Small intestine (tissue), 7 donors: ENCODE results near the gene CFAP45. TPM values are rescaled to one million over a fixed set of nuclear protein-coding genes. Genes with fewer than 3 reads are reported as not detected.
"Not testable (repeated sequence)": the region's sequence is repeated elsewhere in the genome, so short reads cannot be mapped to it uniquely, and the experiment has no call there.

Experiments
- DNase-seq, 2 donors: peaks; one replicate each; pipeline versions ENCODE4 v3.0.0 to v3.0.0-alpha.2; 2013
- FAIRE-seq: peaks from 2 replicates; lab custom pipeline; 2012; peaks lifted over from hg19 to GRCh38; lab: Jason Lieb, UNC
- H3K27ac ChIP-seq, 3 donors: one replicate each; pipeline ENCODE4 v1.5.1; 2013; ENCODE audit warnings: low read length in 2 of 3, mild to moderate bottlenecking in 2 of 3, control low read depth in 1 of 3, inconsistent platforms in 1 of 3, low read depth in 1 of 3, moderate library complexity in 1 of 3
- H3K27me3 ChIP-seq, 3 donors: one replicate each; pipeline ENCODE4 v1.6.1; 2013; ENCODE audit warnings: low read length in 3 of 3, inconsistent platforms in 1 of 3; ENCODE audit not compliant: control insufficient read depth in 3 of 3, insufficient read depth in 3 of 3
- H3K36me3 ChIP-seq, 3 donors: one replicate each; pipeline ENCODE4 v1.6.1; 2013; ENCODE audit warnings: low read length in 3 of 3, inconsistent platforms in 1 of 3, low read depth in 1 of 3, mild to moderate bottlenecking in 1 of 3, moderate library complexity in 1 of 3; ENCODE audit not compliant: control insufficient read depth in 3 of 3, insufficient read depth in 2 of 3
- H3K4me1 ChIP-seq, 3 donors: one replicate each; pipeline ENCODE4 v1.6.1; 2013; ENCODE audit warnings: low read length in 2 of 3, inconsistent platforms in 1 of 3, low read depth in 1 of 3, mild to moderate bottlenecking in 1 of 3, moderate library complexity in 1 of 3; ENCODE audit not compliant: control insufficient read depth in 3 of 3, insufficient read depth in 2 of 3
- H3K4me3 ChIP-seq, 3 donors: one replicate each; pipeline ENCODE4 v1.5.1; 2013; ENCODE audit warnings: low read length in 3 of 3, control low read depth in 1 of 3, inconsistent platforms in 1 of 3, low read depth in 1 of 3, mild to moderate bottlenecking in 1 of 3, moderate library complexity in 1 of 3
- H3K9me3 ChIP-seq, 2 donors: one replicate each; pipeline ENCODE4 v1.6.1; 2013; ENCODE audit warnings: low read depth in 1 of 2, low read length in 1 of 2; ENCODE audit not compliant: control insufficient read depth in 2 of 2, insufficient read depth in 1 of 2
- WGBS, 3 donors: extraction: QIAGEN DNeasy Blood & Tissue Kit; methylation state at CpG; one replicate each; pipeline ENCODE4 v1.1.7; 2013; 5-methylcytosine and 5-hydroxymethylcytosine counted together
- polyA plus RNA-seq, 4 donors: library from polyadenylated mRNA; stranded (reverse) in 3 of 4; unstranded in 1 of 4; fragments of 200-250 nt in 3 of 4; fragments of 120-200 nt in 1 of 4; gene quantifications; one replicate each; pipeline versions ENCODE4 v1.2.1 to v1.2.3, GENCODE V29; 2013
- donor health status: healthy with polysubstance abuse.
- donor health status: control.
- donor health status: control.
- donor health status: Bipolar disorder and iron deficiency.
- donor health status: healthy.

CFAP45 gene
- polyA plus RNA-seq, 4 donors: 0.35 to 1.1 (median 0.36) TPM; not detected in 1

DNA sequence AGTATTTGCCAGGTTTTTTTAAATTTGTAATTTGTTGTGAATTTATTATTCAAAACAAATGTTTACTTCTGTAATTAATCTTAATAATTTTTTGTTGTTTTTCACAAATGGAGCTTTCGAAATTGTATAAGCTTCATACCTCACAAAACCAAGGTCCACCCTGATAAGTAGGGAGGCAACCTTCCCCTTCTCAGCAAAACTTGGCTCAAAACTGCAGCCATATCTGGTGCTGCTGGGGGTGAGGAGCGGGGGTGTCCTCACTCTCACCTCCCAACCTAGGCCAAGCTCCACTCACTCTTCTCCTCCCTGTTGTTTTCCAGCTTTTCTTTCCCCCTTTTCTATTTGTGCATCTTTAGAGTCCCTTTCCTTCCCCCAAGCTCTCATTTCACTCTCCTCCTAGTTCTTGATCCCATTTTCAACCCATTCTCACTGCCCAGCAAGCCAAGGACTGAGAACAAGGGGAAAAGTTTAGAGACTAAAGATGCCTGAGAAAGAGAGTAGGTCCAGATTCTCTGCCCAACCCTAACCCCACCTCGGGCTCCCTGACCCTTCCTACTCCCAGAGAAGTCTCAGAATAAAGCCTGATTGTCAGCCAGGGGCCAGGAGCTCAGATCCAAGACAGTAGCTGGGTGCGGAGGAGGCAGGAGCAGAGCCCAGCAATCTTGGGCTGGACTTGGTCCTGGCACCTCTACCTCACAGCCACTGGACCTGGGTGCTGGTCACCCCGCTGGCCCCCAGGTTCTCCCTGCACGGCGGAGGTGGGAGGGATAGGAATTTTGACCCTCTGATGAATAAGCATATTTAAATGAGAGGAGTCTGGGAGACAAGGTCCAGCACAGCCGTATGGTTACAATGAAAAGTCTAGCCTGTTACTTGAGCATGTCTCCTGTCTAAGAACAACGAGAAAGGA, 8.3 kb upstream of the CFAP45 start:
- DNase-seq: peak in 1 of 2 donors; percentile 55
- no peak for FAIRE-seq
- H3K9me3 ChIP-seq: peaks cover 0 to 6% of the 10 kb centered on the region in 2 donors
- 38 to 71% (median 48%) methylated on average over 9 of the region's 9 CpGs for WGBS, 3 donors
- peak overlapping the region in 1 of 3 donors; percentile 34 for H3K27ac ChIP-seq
- H3K4me3 ChIP-seq: no peak overlapping the region
- H3K36me3 ChIP-seq: no peaks in the 10 kb centered on the region
- no peaks in the 10 kb centered on the region for H3K27me3 ChIP-seq
- peaks cover 2 to 57% (median 10%) of the 10 kb centered on the region in 3 donors for H3K4me1 ChIP-seq

- Histone ChIP-seq H3K4me3 (no peak overlapping the region), H3K27me3 (no peaks in the 10 kb centered on the region), H3K4me1 (peaks cover 2 to 50% (median 10%) of the 10 kb centered on the region in 3 donors), H3K27ac (no peak overlapping the region), H3K9me3 (peaks cover 0 to 6% of the 10 kb centered on the region in 2 donors), H3K36me3 (no peaks in the 10 kb centered on the region)
- WGBS, 3 donors: 25 to 67% (median 35%) methylated on average over 1 of the region's 1 CpG
- no peak for DNase-seq
- no peak for FAIRE-seq
Measured at GRCh38 chr1:159906960-159907359, 7.0 kb upstream of the CFAP45 start.

DNA sequence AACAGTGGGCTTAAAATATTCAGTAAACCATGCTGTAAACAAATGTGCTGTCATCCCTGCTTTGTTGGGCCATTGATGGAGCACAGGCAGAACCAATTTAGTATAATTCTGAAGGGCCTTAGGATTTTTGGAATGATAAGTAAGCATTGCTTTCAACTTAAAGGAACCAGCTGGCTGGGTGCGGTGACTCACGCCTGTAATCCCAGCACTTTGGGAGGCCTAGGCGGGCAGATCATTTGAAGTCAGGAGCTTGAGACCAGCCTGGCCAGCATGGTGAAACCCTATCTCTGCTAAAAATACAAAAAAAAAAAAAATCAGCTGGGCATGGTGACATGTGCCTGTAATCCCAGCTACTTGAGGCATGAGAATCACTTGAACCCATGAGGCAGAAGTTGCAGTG, 4.1 kb upstream of the CFAP45 start:
- DNase-seq, H3K9me3 ChIP-seq, H3K27me3 ChIP-seq, H3K36me3 ChIP-seq, FAIRE-seq, H3K4me3 ChIP-seq, H3K27ac ChIP-seq: not testable (repeated sequence)
- WGBS, 3 donors: 69 to 82% (median 81%) methylated on average over 3 of the region's 3 CpGs
- H3K4me1 ChIP-seq: peaks cover 2 to 38% (median 9%) of the 10 kb centered on the region in 3 donors

GRCh38 chr1:159902541-159902940, 2.6 kb upstream of the CFAP45 start:
- DNase-seq (no peak), FAIRE-seq (no peak)
- H3K27ac ChIP-seq: no peak overlapping the region
- H3K9me3 ChIP-seq: peaks cover 0 to 6% of the 10 kb centered on the region in 2 donors
- H3K36me3 ChIP-seq: no peaks in the 10 kb centered on the region
- no peaks in the 10 kb centered on the region for H3K27me3 ChIP-seq
- 90 to 100% (median 94%) methylated on average over 3 of the region's 3 CpGs for WGBS, 3 donors
- no peak overlapping the region for H3K4me3 ChIP-seq
- peaks cover 0 to 27% (median 9%) of the 10 kb centered on the region in 3 donors for H3K4me1 ChIP-seq

- DNase-seq (no peak), FAIRE-seq (no peak)
- Histone ChIP-seq H3K4me3 (no peak overlapping the region), H3K36me3 (no peaks in the 10 kb centered on the region), H3K4me1 (peaks cover 0 to 19% (median 9%) of the 10 kb centered on the region in 3 donors), H3K9me3 (peaks cover 0 to 6% of the 10 kb centered on the region in 2 donors), H3K27ac (no peak overlapping the region), H3K27me3 (no peaks in the 10 kb centered on the region)
- WGBS, 3 donors: 42 to 76% (median 63%) methylated on average over 2 of the region's 2 CpGs
Measured at GRCh38 chr1:159900755-159901360, 893 bp upstream of the CFAP45 start.

DNA sequence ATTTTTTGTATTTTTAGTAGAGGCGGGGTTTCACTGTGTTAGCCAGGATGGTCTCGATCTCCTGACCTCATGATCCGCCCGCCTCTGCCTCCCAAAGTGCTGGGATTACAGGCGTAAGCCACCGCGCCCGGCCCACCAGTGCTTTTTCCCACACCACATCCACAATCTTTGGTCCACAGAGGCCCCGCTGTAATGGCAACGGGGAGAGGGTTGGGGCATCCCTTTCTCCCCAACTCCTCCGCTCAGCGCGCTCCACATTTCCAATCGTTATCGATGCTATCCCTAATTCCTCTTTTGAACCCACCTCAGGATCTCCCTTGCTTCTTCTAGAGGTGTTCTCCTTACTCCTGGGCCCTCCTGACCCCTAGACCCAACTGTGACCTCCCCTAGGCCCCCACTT, 331 bp downstream of the CFAP45 start:
- H3K27me3 ChIP-seq, H3K27ac ChIP-seq, H3K9me3 ChIP-seq, H3K36me3 ChIP-seq, H3K4me3 ChIP-seq, FAIRE-seq, DNase-seq: not testable (repeated sequence)
- peaks cover 0 to 19% (median 9%) of the 10 kb centered on the region in 3 donors for H3K4me1 ChIP-seq
- WGBS, 3 donors: 84 to 90% (median 89%) methylated on average over 11 to 14 of the region's 15 CpGs

DNA sequence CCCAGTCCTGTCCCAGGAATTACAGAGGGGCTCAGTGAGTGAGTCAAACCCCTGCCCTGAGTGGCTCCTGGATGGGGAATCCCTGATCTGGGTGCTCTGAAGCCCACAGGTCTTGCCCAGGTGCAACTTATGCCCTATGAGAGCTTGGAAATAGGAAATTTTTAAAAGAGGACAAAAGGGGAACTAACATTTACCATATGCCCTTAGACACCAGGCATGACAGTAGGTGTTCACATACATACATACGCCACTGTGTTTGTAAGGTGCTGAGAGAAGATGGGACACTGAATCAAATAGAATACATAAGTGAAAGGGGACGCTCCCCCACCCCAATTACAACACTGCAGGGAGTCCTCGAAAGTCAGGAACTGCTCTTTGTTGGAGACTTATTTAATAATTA, 1.4 kb downstream of the CFAP45 start:
- FAIRE-seq: no peak
- no peaks in the 10 kb centered on the region for H3K36me3 ChIP-seq
- no peak overlapping the region for H3K4me3 ChIP-seq
- DNase-seq: no peak
- no peak overlapping the region for H3K27ac ChIP-seq
- 84 to 85% (median 85%) methylated on average over 3 of the region's 3 CpGs for WGBS, 3 donors
- H3K9me3 ChIP-seq: no peaks in the 10 kb centered on the region
- H3K27me3 ChIP-seq: no peaks in the 10 kb centered on the region
- peaks cover 0 to 19% (median 9%) of the 10 kb centered on the region in 3 donors for H3K4me1 ChIP-seq

GRCh38 chr1:159897962-159898361, 2.0 kb downstream of the CFAP45 start:
- WGBS, 3 donors: 89 to 94% (median 93%) methylated on average over 3 of the region's 3 CpGs
- Histone ChIP-seq H3K36me3 (no peaks in the 10 kb centered on the region), H3K9me3 (no peaks in the 10 kb centered on the region), H3K27ac (no peak overlapping the region), H3K4me3 (no peak overlapping the region), H3K4me1 (peaks cover 0 to 19% (median 9%) of the 10 kb centered on the region in 3 donors), H3K27me3 (no peaks in the 10 kb centered on the region)
- DNase-seq (no peak), FAIRE-seq (no peak)
